ENCODE measurements around the gene CENPQ. TPM values are rescaled to one million over a fixed set of nuclear protein-coding genes. Genes with fewer than 3 reads are reported as not detected.

The CENPQ gene
- total RNA-seq, 1 experiment from 2014 or later = 11.7 TPM

DNA sequence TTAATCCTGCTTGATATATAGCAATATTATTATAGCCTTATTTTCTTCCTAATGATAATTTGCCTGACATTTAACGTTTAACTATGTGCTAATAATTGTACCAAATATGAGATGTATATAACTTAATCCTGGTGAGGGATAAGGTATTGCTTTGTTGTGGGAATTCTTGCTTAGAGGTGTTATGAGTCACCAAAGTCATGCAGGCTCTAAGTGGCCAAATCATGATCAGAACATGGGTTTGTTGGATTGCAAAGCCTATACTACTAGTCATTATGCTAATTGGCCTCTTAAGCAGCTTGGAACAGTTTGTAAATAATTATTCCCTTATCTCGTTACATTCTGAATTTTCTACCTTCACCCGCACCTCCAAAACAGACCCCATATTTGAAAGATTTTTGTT, 65.4 kb downstream of the CENPQ start:
- intact Hi-C loops (cut with micrococcal nuclease; ENCODE audit: unreplicated experiment) = no loop called here
- Histone ChIP-seq H3K27ac (ENCODE audit: low read depth, low read length, poor library complexity, severe bottlenecking) (no peak overlapping the region), H3K4me1 (ENCODE audit: insufficient read depth, low read length, poor library complexity, severe bottlenecking) (peaks cover 7% of the 10 kb centered on the region), H3K27me3 (replicated peaks; ENCODE audit: insufficient read depth, low read depth, low read length, poor library complexity) (no peaks in the 10 kb centered on the region), H3K4me3 (ENCODE audit: low read depth, low read length, poor library complexity, severe bottlenecking) (no peak overlapping the region), H3K36me3 (ENCODE audit: insufficient read depth, low read length, poor library complexity, severe bottlenecking) (no peaks in the 10 kb centered on the region), H3K9me3 (ENCODE audit: low read depth, low read length, poor library complexity, severe bottlenecking) (no peaks in the 10 kb centered on the region)
- POLR2A ChIA-PET (ENCODE audit: low non-redundant PET) = no interaction called here
- DNase-seq (ENCODE audit: low spot score) = no peak
- CTCF ChIA-PET = no interaction called here
- no TSS peak for BruUV-seq (replicated peaks)
- no peak for TF ChIP-seq EZH2 (IDR thresholded peaks at IDR 0.05; ENCODE audit: borderline replicate concordance, low read depth, low read length, poor library complexity, severe bottlenecking)
- TF ChIP-seq, protein P1, sequence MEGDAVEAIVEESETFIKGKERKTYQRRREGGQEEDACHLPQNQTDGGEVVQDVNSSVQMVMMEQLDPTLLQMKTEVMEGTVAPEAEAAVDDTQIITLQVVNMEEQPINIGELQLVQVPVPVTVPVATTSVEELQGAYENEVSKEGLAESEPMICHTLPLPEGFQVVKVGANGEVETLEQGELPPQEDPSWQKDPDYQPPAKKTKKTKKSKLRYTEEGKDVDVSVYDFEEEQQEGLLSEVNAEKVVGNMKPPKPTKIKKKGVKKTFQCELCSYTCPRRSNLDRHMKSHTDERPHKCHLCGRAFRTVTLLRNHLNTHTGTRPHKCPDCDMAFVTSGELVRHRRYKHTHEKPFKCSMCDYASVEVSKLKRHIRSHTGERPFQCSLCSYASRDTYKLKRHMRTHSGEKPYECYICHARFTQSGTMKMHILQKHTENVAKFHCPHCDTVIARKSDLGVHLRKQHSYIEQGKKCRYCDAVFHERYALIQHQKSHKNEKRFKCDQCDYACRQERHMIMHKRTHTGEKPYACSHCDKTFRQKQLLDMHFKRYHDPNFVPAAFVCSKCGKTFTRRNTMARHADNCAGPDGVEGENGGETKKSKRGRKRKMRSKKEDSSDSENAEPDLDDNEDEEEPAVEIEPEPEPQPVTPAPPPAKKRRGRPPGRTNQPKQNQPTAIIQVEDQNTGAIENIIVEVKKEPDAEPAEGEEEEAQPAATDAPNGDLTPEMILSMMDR (conservative IDR thresholded peaks at IDR 0.05; ENCODE audit: low read depth, low read length) = no peak

GRCh38 chr6:49530141-49530776, 67.1 kb downstream of the CENPQ start:
- no TSS peak for BruUV-seq (replicated peaks)
- POLR2A ChIA-PET (ENCODE audit: low non-redundant PET) = no interaction called here
- intact Hi-C loops (cut with micrococcal nuclease; ENCODE audit: unreplicated experiment) = no loop called here

GRCh38 chr6:49531774-49532569, 68.8 kb downstream of the CENPQ start:
- intact Hi-C loops (cut with micrococcal nuclease; ENCODE audit: unreplicated experiment) = loop anchor here (1.0 kb wide), 2 partner anchors 75 to 317 kb away; no protein-coding TSS in a partner anchor
- CTCF ChIA-PET = interaction anchor here (0.6 to 3.1 kb wide), 12 partner anchors 19 to 319 kb away, joined by 3 to 32 read pairs (median 5); partner anchors contain the start of gene C6orf141
- no peaks in the 10 kb centered on the region for H3K36me3 ChIP-seq (ENCODE audit: insufficient read depth, low read length, poor library complexity, severe bottlenecking)
- H3K27me3 ChIP-seq (replicated peaks; ENCODE audit: insufficient read depth, low read depth, low read length, poor library complexity) = no peaks in the 10 kb centered on the region
- POLR2A ChIA-PET (ENCODE audit: low non-redundant PET) = no interaction called here
- no peak overlapping the region for H3K27ac ChIP-seq (ENCODE audit: low read depth, low read length, poor library complexity, severe bottlenecking)
- no peaks in the 10 kb centered on the region for H3K9me3 ChIP-seq (ENCODE audit: low read depth, low read length, poor library complexity, severe bottlenecking)
- H3K4me3 ChIP-seq (ENCODE audit: low read depth, low read length, poor library complexity, severe bottlenecking) = peak overlapping the region; percentile 7
- DNase-seq (ENCODE audit: low spot score) = peak; percentile 83
- TF ChIP-seq, protein P1 (conservative IDR thresholded peaks at IDR 0.05; ENCODE audit: low read depth, low read length) = peak; percentile 97
- no peak for TF ChIP-seq EZH2 (IDR thresholded peaks at IDR 0.05; ENCODE audit: borderline replicate concordance, low read depth, low read length, poor library complexity, severe bottlenecking)
- no TSS peak for BruUV-seq (replicated peaks)
- peaks cover 7% of the 10 kb centered on the region for H3K4me1 ChIP-seq (ENCODE audit: insufficient read depth, low read length, poor library complexity, severe bottlenecking)

More at GRCh38 chr6:49530141-49530776, 67.1 kb downstream of the CENPQ start:
- H3K4me1 ChIP-seq (ENCODE audit: insufficient read depth, low read length, poor library complexity, severe bottlenecking) = peaks cover 7% of the 10 kb centered on the region
- no peak overlapping the region for H3K4me3 ChIP-seq (ENCODE audit: low read depth, low read length, poor library complexity, severe bottlenecking)
- no peak overlapping the region for H3K27ac ChIP-seq (ENCODE audit: low read depth, low read length, poor library complexity, severe bottlenecking)
- no peaks in the 10 kb centered on the region for H3K27me3 ChIP-seq (replicated peaks; ENCODE audit: insufficient read depth, low read depth, low read length, poor library complexity)
- DNase-seq (ENCODE audit: low spot score) = peak; percentile 36
- TF ChIP-seq, protein P1 (conservative IDR thresholded peaks at IDR 0.05; ENCODE audit: low read depth, low read length) = no peak
- TF ChIP-seq EZH2 (IDR thresholded peaks at IDR 0.05; ENCODE audit: borderline replicate concordance, low read depth, low read length, poor library complexity, severe bottlenecking) = no peak
- no peaks in the 10 kb centered on the region for H3K9me3 ChIP-seq (ENCODE audit: low read depth, low read length, poor library complexity, severe bottlenecking)
- H3K36me3 ChIP-seq (ENCODE audit: insufficient read depth, low read length, poor library complexity, severe bottlenecking) = no peaks in the 10 kb centered on the region
- CTCF ChIA-PET = no interaction called here

Data from A673 (cell line).